Right lobe of liver (tissue), 6 donors: Measurements from ENCODE around the gene ATP12A. TPM values are rescaled to one million over a fixed set of nuclear protein-coding genes. Genes with fewer than 3 reads are reported as not detected.

Source experiments
- ATAC-seq, 4 donors: fragments of 200-7000 bp; cut with Tn5 transposase; one replicate each; pipeline ENCODE4 v1.9.1; 2020; ENCODE audit warnings: mild to moderate bottlenecking in 4 of 4, moderate library complexity in 4 of 4
- DNase-seq, 3 donors: peaks; one replicate each; pipeline ENCODE4 v3.0.0-alpha.2; 2020
- H3K27ac ChIP-seq, 3 donors: fragments of 200-600 bp; one replicate each; pipeline ENCODE4 v1.8.0; 2022
- H3K27me3 ChIP-seq, 2 donors: fragments of 200-600 bp; one replicate each; pipeline ENCODE4 v1.8.0; 2022
- H3K36me3 ChIP-seq, 4 donors: fragments of 200-600 bp; sonication (generic) in 1 of 4; one replicate each; pipeline versions ENCODE4 v1.5.1 to v1.8.0; 2017 to 2022; ENCODE audit warnings: control low read depth in 1 of 4
- H3K4me1 ChIP-seq, 4 donors: fragments of 200-600 bp; sonication (generic) in 1 of 4; one replicate each; pipeline versions ENCODE4 v1.5.1 to v1.8.0; 2017 to 2022; ENCODE audit warnings: control low read depth in 1 of 4
- H3K4me3 ChIP-seq, 3 donors: fragments of 200-600 bp; one replicate each; pipeline ENCODE4 v1.8.0; 2022
- H3K9me3 ChIP-seq, 4 donors: fragments of 200-600 bp; sonication (generic) in 1 of 4; one replicate each; pipeline versions ENCODE4 v1.5.1 to v1.8.0; 2017 to 2022; ENCODE audit warnings: control low read depth in 1 of 4
- POLR2A ChIP-seq: fragments of 450-650 bp; IDR thresholded peaks from one replicate; pipeline ENCODE4 v1.6.1; 2017; ENCODE audit warnings: antibody characterized with exemption, mild to moderate bottlenecking
- WGBS: methylation state at CpG from one replicate; pipeline ENCODE4 v1.1.6; 2018; ENCODE audit warnings: low coverage, low lambda C conversion rate; ENCODE audit not compliant: insufficient coverage; ENCODE audit errors: missing lambda C conversion rate; 5-methylcytosine and 5-hydroxymethylcytosine counted together
- intact Hi-C, 2 donors: fragments of 100-400 bp; cut with DNase I; formaldehyde crosslinking; loops; one replicate each; pipeline versions ENCODE4 v1.11.2 to v1.14.1; 2022
- total RNA-seq, 6 experiments: library from RNA; depleted of rRNA in 2 of 6; stranded (reverse); fragments of >200 nt in 2 of 6; fragmentation: NEBNext Ultra II Directional in 3 of 6; extraction: Animal tissue kit (Norgen Biotek cat#: 25700) in 3 of 6; gene quantifications; one replicate each; pipeline versions ENCODE4 v1.1.0 to v1.2.4, GENCODE V29; 2016 to 2023
- TF ChIP-seq, protein P1 (sequence below), 4 donors: fragments of 200-600 bp in 3 of 4; fragments of 450-650 bp in 1 of 4; IDR thresholded peaks; one replicate each; pipeline versions ENCODE4 v1.5.1 to v1.8.0; 2016 to 2022; ENCODE audit warnings: antibody characterized with exemption in 4 of 4, mild to moderate bottlenecking in 2 of 4
- donor health status: DM: no; HTN: yes; CAD: no.
- donor health status: DM: no; HTN: no; CAD: no.
- donor health status: DM: no; HTN: no; CAD: no.
- donor health status: DM: no; HTN: yes; CAD: no.
- donor health status: DM: no; HTN: yes; CAD: no.

ATP12A gene
- total RNA-seq, 6 experiments from 2014 or later: not detected

DNA sequence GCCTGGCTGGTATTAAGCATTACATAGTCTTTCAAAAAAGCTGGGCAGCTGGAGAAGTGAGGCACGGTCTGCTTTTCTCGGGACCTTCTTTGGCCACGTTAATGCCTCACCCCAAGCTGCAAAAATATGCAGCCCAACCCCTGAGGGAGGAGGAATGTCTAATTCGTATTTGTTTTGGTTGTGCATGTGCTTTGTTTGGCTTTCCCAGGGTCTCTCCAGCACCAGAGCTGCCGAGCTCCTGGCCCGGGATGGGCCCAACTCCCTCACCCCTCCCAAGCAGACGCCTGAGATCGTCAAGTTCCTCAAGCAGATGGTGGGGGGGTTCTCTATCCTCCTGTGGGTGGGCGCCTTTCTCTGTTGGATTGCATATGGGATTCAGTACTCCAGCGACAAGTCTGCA is 7.9 kb downstream of the ATP12A start:
- DNase-seq (no peak), ATAC-seq (no peak)
- no peaks in the 10 kb centered on the region for H3K27me3 ChIP-seq
- intact Hi-C loops: no loop called here
- H3K4me1 ChIP-seq: peaks cover 0 to 12% (median 4%) of the 10 kb centered on the region in 4 donors
- 36% methylated on average over 10 of the region's 10 CpGs for WGBS
- no peaks in the 10 kb centered on the region for H3K9me3 ChIP-seq
- H3K4me3 ChIP-seq: no peak overlapping the region
- no peak overlapping the region for H3K27ac ChIP-seq
- H3K36me3 ChIP-seq: no peaks in the 10 kb centered on the region
- TF ChIP-seq, protein P1, sequence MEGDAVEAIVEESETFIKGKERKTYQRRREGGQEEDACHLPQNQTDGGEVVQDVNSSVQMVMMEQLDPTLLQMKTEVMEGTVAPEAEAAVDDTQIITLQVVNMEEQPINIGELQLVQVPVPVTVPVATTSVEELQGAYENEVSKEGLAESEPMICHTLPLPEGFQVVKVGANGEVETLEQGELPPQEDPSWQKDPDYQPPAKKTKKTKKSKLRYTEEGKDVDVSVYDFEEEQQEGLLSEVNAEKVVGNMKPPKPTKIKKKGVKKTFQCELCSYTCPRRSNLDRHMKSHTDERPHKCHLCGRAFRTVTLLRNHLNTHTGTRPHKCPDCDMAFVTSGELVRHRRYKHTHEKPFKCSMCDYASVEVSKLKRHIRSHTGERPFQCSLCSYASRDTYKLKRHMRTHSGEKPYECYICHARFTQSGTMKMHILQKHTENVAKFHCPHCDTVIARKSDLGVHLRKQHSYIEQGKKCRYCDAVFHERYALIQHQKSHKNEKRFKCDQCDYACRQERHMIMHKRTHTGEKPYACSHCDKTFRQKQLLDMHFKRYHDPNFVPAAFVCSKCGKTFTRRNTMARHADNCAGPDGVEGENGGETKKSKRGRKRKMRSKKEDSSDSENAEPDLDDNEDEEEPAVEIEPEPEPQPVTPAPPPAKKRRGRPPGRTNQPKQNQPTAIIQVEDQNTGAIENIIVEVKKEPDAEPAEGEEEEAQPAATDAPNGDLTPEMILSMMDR (IDR thresholded peaks at IDR 0.05): no peak
- TF ChIP-seq POLR2A: no peak

DNA sequence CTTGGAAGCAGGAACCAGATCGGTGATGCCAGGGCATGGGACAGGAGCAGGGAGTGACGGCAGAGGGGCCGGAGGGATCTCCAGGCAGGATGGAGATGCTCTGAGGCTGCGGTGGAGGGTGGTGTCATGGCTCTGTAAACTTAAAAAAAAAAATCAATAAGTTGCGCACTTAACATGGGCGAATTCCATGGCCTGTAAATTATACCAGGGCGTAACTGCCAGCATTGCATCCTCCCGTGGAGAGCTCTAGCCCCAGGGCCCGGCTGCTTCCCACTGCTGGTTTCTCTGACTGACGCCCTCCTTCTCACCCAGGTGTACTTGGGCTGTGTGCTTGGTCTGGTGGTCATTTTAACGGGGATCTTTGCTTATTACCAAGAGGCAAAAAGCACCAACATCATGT is 8.7 kb downstream of the ATP12A start:
- TF ChIP-seq, protein P1 (IDR thresholded peaks at IDR 0.05): no peak
- no peak for TF ChIP-seq POLR2A
- H3K4me1 ChIP-seq: peaks cover 0 to 5% (median under 1%) of the 10 kb centered on the region in 4 donors
- H3K4me3 ChIP-seq: no peak overlapping the region
- ATAC-seq: peak in 3 of 4 donors; percentile 61 to 62 (median 62)
- no peak for DNase-seq
- H3K9me3 ChIP-seq: no peaks in the 10 kb centered on the region
- no peaks in the 10 kb centered on the region for H3K27me3 ChIP-seq
- 52% methylated on average over 11 of the region's 11 CpGs for WGBS
- no peaks in the 10 kb centered on the region for H3K36me3 ChIP-seq
- no peak overlapping the region for H3K27ac ChIP-seq
- intact Hi-C loops: no loop called here

DNA sequence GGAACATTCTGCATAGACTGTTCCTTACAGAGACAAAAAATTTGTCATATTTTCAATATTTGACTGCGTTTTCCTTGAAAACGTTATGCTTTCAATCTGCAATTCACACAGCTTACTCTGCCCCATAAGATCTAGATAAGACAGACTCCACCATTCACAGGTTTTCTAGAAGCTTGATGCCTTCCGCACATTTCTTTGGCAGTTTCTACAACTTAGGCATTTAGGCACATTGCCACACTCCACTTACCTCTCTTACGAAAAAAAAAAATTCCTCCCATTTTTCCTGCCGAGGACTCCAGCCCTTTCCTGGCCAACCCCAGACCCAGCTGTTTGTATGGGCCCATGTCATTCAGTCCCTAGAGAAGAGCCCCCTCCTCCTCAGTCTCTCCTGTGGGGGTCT is 11.2 kb downstream of the ATP12A start:
- no peaks in the 10 kb centered on the region for H3K27me3 ChIP-seq
- H3K4me1 ChIP-seq: no peaks in the 10 kb centered on the region
- no peaks in the 10 kb centered on the region for H3K36me3 ChIP-seq
- intact Hi-C loops: no loop called here
- H3K4me3 ChIP-seq: no peak overlapping the region
- no peaks in the 10 kb centered on the region for H3K9me3 ChIP-seq
- 42% methylated on average over 5 of the region's 5 CpGs for WGBS
- no peak for ATAC-seq
- TF ChIP-seq POLR2A: no peak
- TF ChIP-seq, protein P1 (IDR thresholded peaks at IDR 0.05): no peak
- no peak overlapping the region for H3K27ac ChIP-seq
- no peak for DNase-seq

DNA sequence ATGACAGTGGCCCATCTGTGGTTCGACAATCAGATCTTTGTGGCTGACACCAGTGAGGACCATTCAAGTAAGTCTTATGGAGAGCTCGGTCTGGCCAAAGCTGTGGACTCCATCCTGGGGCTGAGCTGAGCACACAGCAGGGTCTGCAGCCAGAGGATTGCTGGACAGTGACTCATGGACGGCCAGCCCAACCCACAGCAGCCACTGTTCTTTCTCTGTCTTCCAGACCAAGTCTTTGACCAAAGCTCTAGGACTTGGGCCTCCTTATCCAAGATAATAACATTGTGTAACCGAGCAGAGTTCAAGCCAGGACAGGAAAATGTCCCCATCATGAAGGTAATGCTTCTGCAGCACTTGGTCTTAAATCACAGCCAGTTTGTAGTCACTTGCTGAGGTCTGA is 12.4 kb downstream of the ATP12A start:
- Histone ChIP-seq H3K27me3 (no peaks in the 10 kb centered on the region), H3K9me3 (no peaks in the 10 kb centered on the region), H3K27ac (no peak overlapping the region), H3K36me3 (no peaks in the 10 kb centered on the region), H3K4me3 (no peak overlapping the region), H3K4me1 (no peaks in the 10 kb centered on the region)
- 44% methylated on average over 1 of the region's 4 CpGs for WGBS
- no peak for ATAC-seq
- no peak for DNase-seq
- no peak for TF ChIP-seq POLR2A
- intact Hi-C loops: no loop called here

DNA sequence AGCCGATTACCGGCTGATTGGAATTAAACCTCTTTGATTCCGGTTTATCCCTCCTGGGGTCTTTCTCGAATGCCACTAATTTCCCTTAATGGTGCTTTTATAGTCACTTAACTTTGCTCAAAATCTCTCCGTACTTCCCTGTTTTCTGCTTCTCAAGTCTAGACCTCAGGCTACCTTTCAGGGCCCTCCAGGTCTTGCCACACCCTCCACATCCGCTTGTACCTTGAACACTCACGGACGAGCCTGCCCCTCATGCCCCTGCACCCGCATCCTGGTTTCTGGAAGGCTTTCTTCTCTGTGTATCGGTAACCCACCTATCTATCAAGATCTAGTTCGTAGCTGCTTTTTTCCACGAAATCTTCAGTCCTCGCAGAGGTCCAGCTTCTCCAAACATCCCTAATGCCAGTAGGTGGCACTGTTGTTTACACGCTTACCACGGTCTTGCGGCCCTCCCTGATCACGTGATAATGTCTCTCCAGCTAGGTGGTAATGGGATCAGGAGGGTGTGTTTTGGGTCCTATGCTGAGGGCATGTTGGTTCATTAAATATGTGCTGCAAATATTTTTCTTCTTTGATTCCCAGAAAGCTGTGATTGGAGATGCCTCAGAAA is 13.8 kb downstream of the ATP12A start:
- Histone ChIP-seq H3K4me1 (no peaks in the 10 kb centered on the region), H3K27ac (no peak overlapping the region), H3K36me3 (no peaks in the 10 kb centered on the region), H3K27me3 (no peaks in the 10 kb centered on the region), H3K4me3 (no peak overlapping the region), H3K9me3 (no peaks in the 10 kb centered on the region)
- WGBS: 20% methylated on average over 17 of the region's 17 CpGs
- DNase-seq (peak in 1 of 3 donors; percentile 58), ATAC-seq (peak; percentile 79 to 92 (median 86))
- intact Hi-C loops: no loop called here
- TF ChIP-seq POLR2A: no peak
- TF ChIP-seq, protein P1 (IDR thresholded peaks at IDR 0.05): peak; percentile 51 to 65 (median 62)
